ENCODE measurements around the gene MSH5. TPM values are rescaled to one million over a fixed set of nuclear protein-coding genes. Genes with fewer than 3 reads are reported as not detected.

The MSH5 gene
- total and polyA plus RNA-seq, 9 of the 15 experiments (the other 6 are each of a cell fraction or from before 2014, with no cell fraction given), result 12.5 to 104 (median 46.6) TPM

GRCh38 chr6:31794866-31795615 lies 55.2 kb downstream of the MSH5 start (continued):
- TF ChIP-seq ZNF444 (CRISPR knock-in tag; IDR thresholded peaks at IDR 0.05) (no peak), XRCC3 (IDR thresholded peaks at IDR 0.05) (no peak), KLF6 (CRISPR knock-in tag; IDR thresholded peaks at IDR 0.05; ENCODE audit: borderline replicate concordance) (no peak), POLR3G (IDR thresholded peaks at IDR 0.05; ENCODE audit: extremely low read depth, insufficient read length, insufficient replicate concordance) (no peak), MED1 (CRISPR knock-in tag; IDR thresholded peaks at IDR 0.05; ENCODE audit: borderline replicate concordance) (no peak), RFX7 (CRISPR knock-in tag; IDR thresholded peaks at IDR 0.05) (no peak), HBP1 (CRISPR knock-in tag; IDR thresholded peaks at IDR 0.05) (peak; percentile 68; the same call in 1 of the 2 replicates), AFF1 (IDR thresholded peaks at IDR 0.05; ENCODE audit: low read depth in 1 of 2, partially characterized antibody in 2 of 2) (no peak), CXXC5 (CRISPR knock-in tag; IDR thresholded peaks at IDR 0.05) (no peak), SNAPC5 (CRISPR knock-in tag; IDR thresholded peaks at IDR 0.05) (no peak), KLF13 (tag; IDR thresholded peaks at IDR 0.05; ENCODE audit: borderline replicate concordance, low read depth) (no peak), FOSL1 (tag; conservative IDR thresholded peaks at IDR 0.05) (no peak; the same call in 1 of the 2 replicates), TAF15 (IDR thresholded peaks at IDR 0.05; ENCODE audit: low read depth, low read length) (no peak), PCBP2 (IDR thresholded peaks at IDR 0.05; ENCODE audit: low read depth, low read length, poor library complexity, severe bottlenecking) (no peak)
